RKO (cell line): ENCODE data around the gene GUCY1A1.

Source experiments
- DNase-seq: peaks from one replicate; pipeline ENCODE4 v3.0.0-alpha.2; 2016; ENCODE audit warnings: low spot score

The GUCY1A1 gene

GRCh38 chr4:155777971-155778735 lies 111.5 kb downstream of the GUCY1A1 start:
- DNase-seq = no peak

GRCh38 chr4:155780775-155781174 lies 114.1 kb downstream of the GUCY1A1 start:
- DNase-seq = no peak

- DNase-seq = no peak
These were observed 114.7 kb downstream of the GUCY1A1 start for GRCh38 chr4:155781249-155781831.
